Measurements from ENCODE around the gene GIMAP7. TPM values are rescaled to one million over a fixed set of nuclear protein-coding genes. Genes with fewer than 3 reads are reported as not detected.
"Not testable (repeated sequence)": the region's sequence is repeated elsewhere in the genome, so short reads cannot be mapped to it uniquely, and the experiment has no call there.

Gene GIMAP7
- total RNA-seq, 1 donor from 2014 or later, result 46.9 TPM

- H3K4me3 Mint-ChIP-seq, result peak overlapping the region; percentile 76
- intact Hi-C loops (cut with micrococcal nuclease); DNase-seq (ENCODE audit: low spot score); H3K27me3 Mint-ChIP-seq (ENCODE audit: insufficient read depth); H3K9me3 Mint-ChIP-seq: not testable (repeated sequence)
- peak overlapping the region; percentile 100 for H3K27ac Mint-ChIP-seq
- H3K36me3 Mint-ChIP-seq (ENCODE audit: low read depth), result peaks cover 26% of the 10 kb centered on the region
- H3K4me1 Mint-ChIP-seq (ENCODE audit: low read depth), result peaks cover 96% of the 10 kb centered on the region
These were observed 31.2 kb upstream of the GIMAP7 start for GRCh38 chr7:150483514-150483913.

- intact Hi-C loops (cut with micrococcal nuclease); H3K27me3 Mint-ChIP-seq (ENCODE audit: insufficient read depth); H3K9me3 Mint-ChIP-seq: not testable (repeated sequence)
- H3K27ac Mint-ChIP-seq, result peak overlapping the region; percentile 100
- H3K36me3 Mint-ChIP-seq (ENCODE audit: low read depth), result peaks cover 24% of the 10 kb centered on the region
- peak overlapping the region; percentile 76 for H3K4me3 Mint-ChIP-seq
- peaks cover 90% of the 10 kb centered on the region for H3K4me1 Mint-ChIP-seq (ENCODE audit: low read depth)
- DNase-seq (ENCODE audit: low spot score), result peak; percentile 43
These were observed 30.6 kb upstream of the GIMAP7 start for GRCh38 chr7:150484071-150484470.

- H3K36me3 Mint-ChIP-seq (ENCODE audit: low read depth), result peaks cover 30% of the 10 kb centered on the region
- peaks cover 74% of the 10 kb centered on the region for H3K4me1 Mint-ChIP-seq (ENCODE audit: low read depth)
- H3K4me3 Mint-ChIP-seq, result no peak overlapping the region
- H3K27ac Mint-ChIP-seq, result no peak overlapping the region
- no peak for DNase-seq (ENCODE audit: low spot score)
- H3K9me3 Mint-ChIP-seq, result peaks cover 25% of the 10 kb centered on the region
- intact Hi-C loops (cut with micrococcal nuclease), result no loop called here
- H3K27me3 Mint-ChIP-seq (ENCODE audit: insufficient read depth), result no peaks in the 10 kb centered on the region
These were observed 27.0 kb upstream of the GIMAP7 start for GRCh38 chr7:150487625-150488024.

GRCh38 chr7:150489782-150490181, 24.9 kb upstream of the GIMAP7 start:
- Mint-ChIP-seq H3K9me3 (peaks cover 27% of the 10 kb centered on the region), H3K27ac (no peak overlapping the region), H3K27me3 (ENCODE audit: insufficient read depth) (no peaks in the 10 kb centered on the region), H3K36me3 (ENCODE audit: low read depth) (peaks cover 29% of the 10 kb centered on the region), H3K4me1 (ENCODE audit: low read depth) (peaks cover 53% of the 10 kb centered on the region), H3K4me3 (no peak overlapping the region)
- intact Hi-C loops (cut with micrococcal nuclease), result no loop called here
- no peak for DNase-seq (ENCODE audit: low spot score)

GRCh38 chr7:150493442-150493841, 21.2 kb upstream of the GIMAP7 start:
- H3K27me3 Mint-ChIP-seq (ENCODE audit: insufficient read depth); DNase-seq (ENCODE audit: low spot score); H3K4me3 Mint-ChIP-seq; H3K27ac Mint-ChIP-seq; intact Hi-C loops (cut with micrococcal nuclease): not testable (repeated sequence)
- peaks cover 34% of the 10 kb centered on the region for H3K9me3 Mint-ChIP-seq
- peaks cover 53% of the 10 kb centered on the region for H3K4me1 Mint-ChIP-seq (ENCODE audit: low read depth)
- H3K36me3 Mint-ChIP-seq (ENCODE audit: low read depth), result peaks cover 32% of the 10 kb centered on the region

- Mint-ChIP-seq H3K4me3 (peak overlapping the region; percentile 60), H3K27ac (peak overlapping the region; percentile 96), H3K9me3 (peaks cover 43% of the 10 kb centered on the region), H3K27me3 (ENCODE audit: insufficient read depth) (no peaks in the 10 kb centered on the region), H3K4me1 (ENCODE audit: low read depth) (peaks cover 85% of the 10 kb centered on the region), H3K36me3 (ENCODE audit: low read depth) (peaks cover 43% of the 10 kb centered on the region)
- DNase-seq (ENCODE audit: low spot score), result no peak
- intact Hi-C loops (cut with micrococcal nuclease), result loop anchor here (2.0 to 5.0 kb wide), 3 partner anchors 16 to 230 kb away; no protein-coding TSS in a partner anchor
These were observed 12.2 kb upstream of the GIMAP7 start for GRCh38 chr7:150502519-150502918.

GRCh38 chr7:150503155-150503554, 11.5 kb upstream of the GIMAP7 start:
- Mint-ChIP-seq H3K4me3 (peak overlapping the region; percentile 60), H3K4me1 (ENCODE audit: low read depth) (peaks cover 85% of the 10 kb centered on the region), H3K27me3 (ENCODE audit: insufficient read depth) (no peaks in the 10 kb centered on the region), H3K36me3 (ENCODE audit: low read depth) (peaks cover 37% of the 10 kb centered on the region), H3K9me3 (peaks cover 37% of the 10 kb centered on the region), H3K27ac (peak overlapping the region; percentile 96)
- intact Hi-C loops (cut with micrococcal nuclease), result loop anchor here (1.0 to 5.0 kb wide), 5 partner anchors 16 to 252 kb away; no protein-coding TSS in a partner anchor
- no peak for DNase-seq (ENCODE audit: low spot score)

- peak overlapping the region; percentile 96 for H3K27ac Mint-ChIP-seq
- peaks cover 34% of the 10 kb centered on the region for H3K36me3 Mint-ChIP-seq (ENCODE audit: low read depth)
- peaks cover 86% of the 10 kb centered on the region for H3K4me1 Mint-ChIP-seq (ENCODE audit: low read depth)
- peak overlapping the region; percentile 60 for H3K4me3 Mint-ChIP-seq
- no peaks in the 10 kb centered on the region for H3K27me3 Mint-ChIP-seq (ENCODE audit: insufficient read depth)
- intact Hi-C loops (cut with micrococcal nuclease), result loop anchor here (1.0 to 5.0 kb wide), 5 partner anchors 15 to 252 kb away; no protein-coding TSS in a partner anchor
- peaks cover 33% of the 10 kb centered on the region for H3K9me3 Mint-ChIP-seq
- DNase-seq (ENCODE audit: low spot score), result no peak
These were observed 11.1 kb upstream of the GIMAP7 start for GRCh38 chr7:150503581-150503980.

GRCh38 chr7:150507947-150508602, 6.6 kb upstream of the GIMAP7 start:
- peaks cover 12% of the 10 kb centered on the region for H3K36me3 Mint-ChIP-seq (ENCODE audit: low read depth)
- intact Hi-C loops (cut with micrococcal nuclease), result loop anchor here (1.0 kb wide), 1 partner anchor 8 kb away; no protein-coding TSS in a partner anchor
- peaks cover 98% of the 10 kb centered on the region for H3K4me1 Mint-ChIP-seq (ENCODE audit: low read depth)
- H3K27ac Mint-ChIP-seq, result peak overlapping the region; percentile 91
- no peaks in the 10 kb centered on the region for H3K27me3 Mint-ChIP-seq (ENCODE audit: insufficient read depth)
- H3K9me3 Mint-ChIP-seq, result peaks cover 12% of the 10 kb centered on the region
- peak overlapping the region; percentile 79 for H3K4me3 Mint-ChIP-seq
- no peak for DNase-seq (ENCODE audit: low spot score)

GRCh38 chr7:150511048-150511447, 3.6 kb upstream of the GIMAP7 start:
- peak overlapping the region; percentile 72 for H3K27ac Mint-ChIP-seq
- H3K9me3 Mint-ChIP-seq, result peaks cover 12% of the 10 kb centered on the region
- H3K36me3 Mint-ChIP-seq (ENCODE audit: low read depth), result peaks cover 14% of the 10 kb centered on the region
- peak overlapping the region; percentile 57 for H3K4me3 Mint-ChIP-seq
- DNase-seq (ENCODE audit: low spot score), result no peak
- intact Hi-C loops (cut with micrococcal nuclease), result no loop called here
- peaks cover 82% of the 10 kb centered on the region for H3K4me1 Mint-ChIP-seq (ENCODE audit: low read depth)
- H3K27me3 Mint-ChIP-seq (ENCODE audit: insufficient read depth), result no peaks in the 10 kb centered on the region

GRCh38 chr7:150513758-150514157, 914 bp upstream of the GIMAP7 start:
- intact Hi-C loops (cut with micrococcal nuclease), result loop anchor here (2.0 kb wide), 4 partner anchors 55 to 241 kb away; no protein-coding TSS in a partner anchor
- peak overlapping the region; percentile 96 for H3K4me3 Mint-ChIP-seq
- peaks cover 21% of the 10 kb centered on the region for H3K36me3 Mint-ChIP-seq (ENCODE audit: low read depth)
- H3K27me3 Mint-ChIP-seq (ENCODE audit: insufficient read depth), result no peaks in the 10 kb centered on the region
- H3K4me1 Mint-ChIP-seq (ENCODE audit: low read depth), result peaks cover 72% of the 10 kb centered on the region
- peaks cover 12% of the 10 kb centered on the region for H3K9me3 Mint-ChIP-seq
- peak overlapping the region; percentile 98 for H3K27ac Mint-ChIP-seq
- DNase-seq (ENCODE audit: low spot score), result no peak

GRCh38 chr7:150515248-150516147, 826 bp downstream of the GIMAP7 start:
- H3K4me3 Mint-ChIP-seq, result peak overlapping the region; percentile 96
- H3K36me3 Mint-ChIP-seq (ENCODE audit: low read depth), result peaks cover 28% of the 10 kb centered on the region
- DNase-seq (ENCODE audit: low spot score), result no peak
- peaks cover 65% of the 10 kb centered on the region for H3K4me1 Mint-ChIP-seq (ENCODE audit: low read depth)
- H3K27ac Mint-ChIP-seq, result peak overlapping the region; percentile 98
- H3K27me3 Mint-ChIP-seq (ENCODE audit: insufficient read depth), result no peaks in the 10 kb centered on the region
- H3K9me3 Mint-ChIP-seq, result peaks cover 11% of the 10 kb centered on the region
- intact Hi-C loops (cut with micrococcal nuclease), result loop anchor here (1.0 to 2.0 kb wide), 8 partner anchors 7 to 239 kb away; partner anchors contain the start of gene GIMAP5

Measured in activated T-helper 1 cell treated with anti-CD3 and anti-CD28 coated beads, Interleukin-12 subunit alpha, Interleukin-12 subunit beta, Interleukin-2, Interleukin-4 antibody, amounts not matched to agents 30 ng/mL and 10 ng/mL and 1 ng/mL, durations not matched to agents 14 hours and 24 hours and 36 hours (primary cell).